ENCODE measurements around the gene CORO7. TPM values are rescaled to one million over a fixed set of nuclear protein-coding genes. Genes with fewer than 3 reads are reported as not detected.

The CORO7 gene
- total RNA-seq, 1 donor from 2014 or later: 25.7 TPM

GRCh38 chr16:4328046-4328781 is 88.2 kb downstream of the CORO7 start:
- DNase-seq (ENCODE audit: low spot score, unreplicated experiment): peak; percentile 69
- Mint-ChIP-seq H3K4me1 (ENCODE audit: low read depth) (peaks cover 9% of the 10 kb centered on the region), H3K36me3 (ENCODE audit: insufficient read depth) (no peaks in the 10 kb centered on the region), H3K27me3 (no peaks in the 10 kb centered on the region), H3K9me3 (ENCODE audit: low read depth) (no peaks in the 10 kb centered on the region), H3K4me3 (ENCODE audit: low read depth) (peak overlapping the region; percentile 52), H3K27ac (peak overlapping the region; percentile 69)
- TF ChIP-seq, protein P1, sequence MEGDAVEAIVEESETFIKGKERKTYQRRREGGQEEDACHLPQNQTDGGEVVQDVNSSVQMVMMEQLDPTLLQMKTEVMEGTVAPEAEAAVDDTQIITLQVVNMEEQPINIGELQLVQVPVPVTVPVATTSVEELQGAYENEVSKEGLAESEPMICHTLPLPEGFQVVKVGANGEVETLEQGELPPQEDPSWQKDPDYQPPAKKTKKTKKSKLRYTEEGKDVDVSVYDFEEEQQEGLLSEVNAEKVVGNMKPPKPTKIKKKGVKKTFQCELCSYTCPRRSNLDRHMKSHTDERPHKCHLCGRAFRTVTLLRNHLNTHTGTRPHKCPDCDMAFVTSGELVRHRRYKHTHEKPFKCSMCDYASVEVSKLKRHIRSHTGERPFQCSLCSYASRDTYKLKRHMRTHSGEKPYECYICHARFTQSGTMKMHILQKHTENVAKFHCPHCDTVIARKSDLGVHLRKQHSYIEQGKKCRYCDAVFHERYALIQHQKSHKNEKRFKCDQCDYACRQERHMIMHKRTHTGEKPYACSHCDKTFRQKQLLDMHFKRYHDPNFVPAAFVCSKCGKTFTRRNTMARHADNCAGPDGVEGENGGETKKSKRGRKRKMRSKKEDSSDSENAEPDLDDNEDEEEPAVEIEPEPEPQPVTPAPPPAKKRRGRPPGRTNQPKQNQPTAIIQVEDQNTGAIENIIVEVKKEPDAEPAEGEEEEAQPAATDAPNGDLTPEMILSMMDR (IDR thresholded peaks at IDR 0.05; ENCODE audit: unreplicated experiment): peak; percentile 57

DNA sequence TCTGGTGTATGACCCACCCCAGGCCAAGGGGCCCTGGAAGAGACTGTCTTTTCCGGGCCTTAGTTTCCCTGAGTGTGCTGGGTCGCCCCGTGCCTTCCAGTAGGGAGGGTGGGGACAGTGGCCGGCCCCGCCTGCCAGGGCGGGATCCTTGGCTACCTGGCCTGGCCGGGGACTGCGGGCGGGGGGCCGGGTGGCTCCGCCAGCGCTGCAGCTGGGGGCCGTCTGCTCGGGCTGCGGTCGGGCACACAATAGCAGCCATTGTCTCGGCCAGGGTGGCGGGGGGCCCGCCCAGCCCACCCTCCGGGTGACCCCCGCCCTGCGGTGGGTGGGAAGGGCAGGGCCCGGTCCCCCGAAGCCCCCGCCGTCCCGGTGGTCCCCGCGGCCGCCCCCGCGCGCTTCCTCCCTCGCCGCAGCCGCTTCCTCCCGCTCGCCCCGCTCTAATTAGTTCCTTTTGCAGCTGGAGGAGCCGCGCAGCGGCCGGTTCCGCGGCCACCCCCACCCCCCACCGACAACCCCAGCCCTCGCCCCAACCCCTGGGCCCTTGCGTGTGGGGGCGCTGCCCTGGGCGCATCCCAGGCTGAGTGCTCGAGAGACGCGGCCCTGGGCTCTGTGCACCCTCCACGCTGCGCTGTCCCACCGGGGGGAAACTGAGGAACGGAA is 88.9 kb downstream of the CORO7 start:
- no peak for DNase-seq (ENCODE audit: low spot score, unreplicated experiment)
- Mint-ChIP-seq H3K4me3 (ENCODE audit: low read depth) (peak overlapping the region; percentile 52), H3K36me3 (ENCODE audit: insufficient read depth) (no peaks in the 10 kb centered on the region), H3K4me1 (ENCODE audit: low read depth) (peaks cover 9% of the 10 kb centered on the region), H3K27ac (no peak overlapping the region), H3K9me3 (ENCODE audit: low read depth) (no peaks in the 10 kb centered on the region), H3K27me3 (no peaks in the 10 kb centered on the region)
- TF ChIP-seq, protein P1 (IDR thresholded peaks at IDR 0.05; ENCODE audit: unreplicated experiment): no peak

GRCh38 chr16:4325253-4325758 is 91.1 kb downstream of the CORO7 start:
- H3K9me3 Mint-ChIP-seq (ENCODE audit: low read depth): no peaks in the 10 kb centered on the region
- no peak overlapping the region for H3K27ac Mint-ChIP-seq
- peaks cover 9% of the 10 kb centered on the region for H3K4me1 Mint-ChIP-seq (ENCODE audit: low read depth)

GRCh38 chr16:4324492-4325252 is 91.7 kb downstream of the CORO7 start:
- Mint-ChIP-seq H3K27me3 (no peaks in the 10 kb centered on the region), H3K4me3 (ENCODE audit: low read depth) (no peak overlapping the region)
- DNase-seq (ENCODE audit: low spot score, unreplicated experiment): no peak

More at GRCh38 chr16:4325253-4325758, 91.1 kb downstream of the CORO7 start:
- DNase-seq (ENCODE audit: low spot score, unreplicated experiment): no peak
- H3K27me3 Mint-ChIP-seq: no peaks in the 10 kb centered on the region
- TF ChIP-seq, protein P1 (IDR thresholded peaks at IDR 0.05; ENCODE audit: unreplicated experiment): no peak
- H3K4me3 Mint-ChIP-seq (ENCODE audit: low read depth): no peak overlapping the region
- no peaks in the 10 kb centered on the region for H3K36me3 Mint-ChIP-seq (ENCODE audit: insufficient read depth)

More at GRCh38 chr16:4324492-4325252, 91.7 kb downstream of the CORO7 start:
- H3K27ac Mint-ChIP-seq: peak overlapping the region; percentile 84
- H3K9me3 Mint-ChIP-seq (ENCODE audit: low read depth): no peaks in the 10 kb centered on the region
- TF ChIP-seq, protein P1 (IDR thresholded peaks at IDR 0.05; ENCODE audit: unreplicated experiment): no peak
- no peaks in the 10 kb centered on the region for H3K36me3 Mint-ChIP-seq (ENCODE audit: insufficient read depth)
- H3K4me1 Mint-ChIP-seq (ENCODE audit: low read depth): peaks cover 9% of the 10 kb centered on the region

Data from progenitor cell of endocrine pancreas (in vitro differentiated cells).